Kidney (tissue), 14 donors: ENCODE data around the gene PPM1D. TPM values are rescaled to one million over a fixed set of nuclear protein-coding genes. Genes with fewer than 3 reads are reported as not detected.

ENCODE experiments used
- DNase-seq, 5 donors: peaks; one replicate each; pipeline ENCODE4 v3.0.0-alpha.2; 2013 to 2020
- FAIRE-seq: peaks from 2 replicates; lab custom pipeline; 2012; peaks lifted over from hg19 to GRCh38; lab: Jason Lieb, UNC
- H3K27ac ChIP-seq, 2 donors: one replicate each; pipeline ENCODE4 v1.7.0; 2013; ENCODE audit warnings: low read depth in 2 of 2, low read length in 2 of 2, inconsistent platforms in 1 of 2
- H3K27me3 ChIP-seq: one replicate; pipeline ENCODE4 v1.7.1; 2013; ENCODE audit warnings: low read length, inconsistent platforms; ENCODE audit not compliant: control insufficient read depth, insufficient read depth
- H3K36me3 ChIP-seq, 3 donors: one replicate each; pipeline versions ENCODE4 v1.7.0 to v1.7.1; 2013; ENCODE audit warnings: low read length in 3 of 3, control low read depth in 1 of 3, inconsistent platforms in 1 of 3; ENCODE audit not compliant: insufficient read depth in 3 of 3, control insufficient read depth in 2 of 3
- H3K4me1 ChIP-seq, 3 donors: one replicate each; pipeline versions ENCODE4 v1.7.0 to v1.7.1; 2013; ENCODE audit warnings: low read length in 3 of 3, inconsistent platforms in 1 of 3, low read depth in 1 of 3; ENCODE audit not compliant: control insufficient read depth in 2 of 3, insufficient read depth in 2 of 3
- H3K4me3 ChIP-seq, 3 donors: one replicate each; pipeline versions ENCODE4 v1.7.0 to v1.8.1; 2013; ENCODE audit warnings: low read length in 3 of 3, control low read depth in 1 of 3, inconsistent platforms in 1 of 3
- H3K9ac ChIP-seq, 3 donors: one replicate each; pipeline versions ENCODE4 v1.7.0 to v1.7.1; 2013; ENCODE audit warnings: low read length in 3 of 3, control low read depth in 1 of 3, inconsistent platforms in 1 of 3
- H3K9me3 ChIP-seq, 3 donors: one replicate each; pipeline versions ENCODE4 v1.7.0 to v1.7.1; 2013; ENCODE audit warnings: low read length in 3 of 3, control low read depth in 1 of 3, inconsistent platforms in 1 of 3; ENCODE audit not compliant: control insufficient read depth in 2 of 3, insufficient read depth in 1 of 3
- intact Hi-C: fragments of 100-400 bp; cut with DNase I; formaldehyde crosslinking; loops from one replicate; pipeline ENCODE4 v1.11.1; 2022
- polyA plus RNA-seq: library from polyadenylated mRNA; stranded (reverse); fragments of 350-450 nt; fragmentation: Illumina TruSeq; extraction: RNeasy Lipid Tissue Mini Kit (QIAGEN cat#74804); gene quantifications from one replicate; pipeline ENCODE4 v1.2.3, GENCODE V29; 2014; ENCODE audit warnings: low read depth, low replicate concordance; ENCODE audit not compliant: insufficient read depth
- total RNA-seq: library from RNA; stranded (reverse); fragmentation: NEBNext Ultra II Directional; extraction: Animal tissue kit (Norgen Biotek cat#: 25700); gene quantifications from one replicate; pipeline ENCODE4 v1.2.1, GENCODE V29; 2021
- TF ChIP-seq, protein P1 (sequence below): IDR thresholded peaks from 3 replicates; pipeline ENCODE4 v1.5.1; 2012; ENCODE audit warnings: mild to moderate bottlenecking, moderate library complexity, borderline replicate concordance; ENCODE audit not compliant: insufficient read depth; ENCODE audit errors: extremely low read depth
- donor health status: control.
- donor health status: control.
- donor health status: control.
- donor health status: control.
- donor health status: control.
- donor health status: DM: yes; HTN: yes; CAD: no.
- donor health status: Normal renal cell carcinoma (clear cell type).

The PPM1D gene
- total and polyA plus RNA-seq, 2 donors from 2014 or later, result 4.5 to 16.6 TPM

DNA sequence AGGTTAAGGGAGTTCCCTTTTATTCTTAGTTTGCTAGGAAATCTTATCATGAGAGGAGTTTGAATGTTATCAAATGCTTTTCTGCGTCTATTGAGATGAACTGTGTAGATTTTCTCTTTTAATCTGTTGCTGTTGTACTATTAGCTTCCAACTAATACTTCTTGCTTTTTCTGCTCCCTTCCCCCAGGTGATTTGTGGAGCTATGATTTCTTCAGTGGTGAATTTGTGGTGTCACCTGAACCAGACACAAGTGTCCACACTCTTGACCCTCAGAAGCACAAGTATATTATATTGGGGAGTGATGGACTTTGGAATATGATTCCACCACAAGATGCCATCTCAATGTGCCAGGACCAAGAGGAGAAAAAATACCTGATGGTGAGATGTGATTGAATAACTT, 47.7 kb downstream of the PPM1D start:
- intact Hi-C loops, result no loop called here
- H3K27ac ChIP-seq, result no peak overlapping the region
- H3K27me3 ChIP-seq, result no peaks in the 10 kb centered on the region
- H3K9ac ChIP-seq, result no peak overlapping the region
- H3K9me3 ChIP-seq, result no peaks in the 10 kb centered on the region
- FAIRE-seq (no peak), DNase-seq (no peak)
- TF ChIP-seq, protein P1, sequence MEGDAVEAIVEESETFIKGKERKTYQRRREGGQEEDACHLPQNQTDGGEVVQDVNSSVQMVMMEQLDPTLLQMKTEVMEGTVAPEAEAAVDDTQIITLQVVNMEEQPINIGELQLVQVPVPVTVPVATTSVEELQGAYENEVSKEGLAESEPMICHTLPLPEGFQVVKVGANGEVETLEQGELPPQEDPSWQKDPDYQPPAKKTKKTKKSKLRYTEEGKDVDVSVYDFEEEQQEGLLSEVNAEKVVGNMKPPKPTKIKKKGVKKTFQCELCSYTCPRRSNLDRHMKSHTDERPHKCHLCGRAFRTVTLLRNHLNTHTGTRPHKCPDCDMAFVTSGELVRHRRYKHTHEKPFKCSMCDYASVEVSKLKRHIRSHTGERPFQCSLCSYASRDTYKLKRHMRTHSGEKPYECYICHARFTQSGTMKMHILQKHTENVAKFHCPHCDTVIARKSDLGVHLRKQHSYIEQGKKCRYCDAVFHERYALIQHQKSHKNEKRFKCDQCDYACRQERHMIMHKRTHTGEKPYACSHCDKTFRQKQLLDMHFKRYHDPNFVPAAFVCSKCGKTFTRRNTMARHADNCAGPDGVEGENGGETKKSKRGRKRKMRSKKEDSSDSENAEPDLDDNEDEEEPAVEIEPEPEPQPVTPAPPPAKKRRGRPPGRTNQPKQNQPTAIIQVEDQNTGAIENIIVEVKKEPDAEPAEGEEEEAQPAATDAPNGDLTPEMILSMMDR, result no peak
- no peak overlapping the region for H3K4me3 ChIP-seq
- no peaks in the 10 kb centered on the region for H3K4me1 ChIP-seq
- peaks cover 0 to 4% (median 2%) of the 10 kb centered on the region in 3 donors for H3K36me3 ChIP-seq

DNA sequence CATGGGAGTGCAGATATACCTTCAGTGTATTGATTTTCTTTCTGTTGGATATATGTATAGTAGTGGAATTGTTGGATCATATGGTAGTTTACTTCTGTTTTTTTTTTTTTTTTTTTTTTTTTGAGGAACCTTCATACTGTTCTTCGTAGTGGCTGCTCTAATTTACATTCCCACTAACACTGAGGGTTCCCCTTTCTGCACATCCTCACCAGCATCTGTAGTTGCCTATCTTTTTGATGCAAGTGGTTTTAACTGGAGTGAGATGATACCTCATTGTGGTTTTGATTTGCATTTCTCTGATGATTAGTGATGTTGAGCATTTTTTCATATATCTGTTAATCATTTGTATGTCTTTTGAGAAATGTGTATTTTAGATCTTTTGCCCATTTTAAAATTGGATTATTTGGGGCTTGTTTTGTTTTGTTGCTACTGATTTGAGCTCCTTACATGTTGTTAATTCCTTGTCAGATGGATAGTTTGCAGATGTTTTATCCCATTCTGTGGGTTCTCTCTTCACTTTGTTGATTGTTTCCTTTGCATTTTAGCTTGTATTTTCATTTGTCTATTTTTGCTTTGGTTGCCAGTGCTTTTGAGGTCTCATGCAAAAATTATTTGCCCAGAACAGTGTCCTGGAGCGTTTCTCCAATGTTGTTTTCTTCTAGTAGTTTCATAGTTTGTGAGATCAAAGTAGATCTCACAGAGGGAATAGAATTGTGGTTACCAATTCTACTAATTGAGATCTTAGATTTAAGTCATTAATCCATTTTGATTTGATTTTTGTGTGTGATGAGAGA, 52.7 kb downstream of the PPM1D start:
- DNase-seq (no peak), FAIRE-seq (no peak)
- H3K36me3 ChIP-seq, result peaks cover 0 to 8% (median 2%) of the 10 kb centered on the region in 3 donors
- no peaks in the 10 kb centered on the region for H3K27me3 ChIP-seq
- no peak overlapping the region for H3K9ac ChIP-seq
- TF ChIP-seq, protein P1, result no peak
- no peak overlapping the region for H3K4me3 ChIP-seq
- H3K4me1 ChIP-seq, result no peaks in the 10 kb centered on the region
- intact Hi-C loops, result no loop called here
- H3K9me3 ChIP-seq, result no peaks in the 10 kb centered on the region
- no peak overlapping the region for H3K27ac ChIP-seq

DNA sequence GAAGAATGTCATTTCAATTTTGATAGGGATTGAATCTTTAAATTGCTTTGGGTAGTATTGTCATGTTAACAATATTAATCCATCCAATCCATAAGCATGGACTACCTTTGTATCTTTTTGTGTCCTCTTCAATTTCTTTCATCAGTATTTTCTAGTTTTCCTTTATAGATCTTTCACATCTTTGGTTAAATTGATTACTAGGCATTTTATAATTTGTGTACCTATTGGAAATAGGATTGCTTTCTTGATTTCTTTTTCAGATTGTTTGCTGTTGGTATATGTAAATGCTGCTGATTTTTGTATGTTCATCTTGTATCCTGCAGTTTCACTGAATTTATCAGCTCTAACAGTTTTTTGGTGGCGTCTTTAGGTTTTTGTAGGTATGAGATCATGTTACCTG, 53.6 kb downstream of the PPM1D start:
- DNase-seq (no peak), FAIRE-seq (no peak)
- H3K9ac ChIP-seq, result no peak overlapping the region
- H3K9me3 ChIP-seq, result no peaks in the 10 kb centered on the region
- no peaks in the 10 kb centered on the region for H3K27me3 ChIP-seq
- peaks cover 0 to 8% (median 0%) of the 10 kb centered on the region in 3 donors for H3K36me3 ChIP-seq
- intact Hi-C loops, result no loop called here
- TF ChIP-seq, protein P1, result no peak
- no peak overlapping the region for H3K27ac ChIP-seq
- no peaks in the 10 kb centered on the region for H3K4me1 ChIP-seq
- no peak overlapping the region for H3K4me3 ChIP-seq
